AG08395 (cell line): ENCODE data around the gene ETV4.

Experiments used
- DNase-seq: peaks from one replicate; pipeline ENCODE4 v3.0.0; 2012; ENCODE audit warnings: mixed read lengths, low spot score

Gene ETV4

GRCh38 chr17:43572368-43572980 lies 26.3 kb upstream of the ETV4 start:
- no peak for DNase-seq

- peak; percentile 79 for DNase-seq
Measured at GRCh38 chr17:43570518-43570928, 24.4 kb upstream of the ETV4 start.

- DNase-seq = no peak
Measured at GRCh38 chr17:43568506-43569082, 22.5 kb upstream of the ETV4 start.

GRCh38 chr17:43563600-43564594 lies 17.8 kb upstream of the ETV4 start:
- no peak for DNase-seq

- DNase-seq = no peak
Measured at GRCh38 chr17:43562679-43563599, 16.8 kb upstream of the ETV4 start.

- no peak for DNase-seq
Measured at GRCh38 chr17:43560461-43561427, 14.6 kb upstream of the ETV4 start.

- no peak for DNase-seq
Measured at GRCh38 chr17:43559161-43559816, 13.1 kb upstream of the ETV4 start.

GRCh38 chr17:43558805-43559160 lies 12.6 kb upstream of the ETV4 start:
- no peak for DNase-seq

GRCh38 chr17:43556292-43556691 lies 10.2 kb upstream of the ETV4 start:
- peak; percentile 96 for DNase-seq

GRCh38 chr17:43554857-43555256 lies 8.7 kb upstream of the ETV4 start:
- no peak for DNase-seq

GRCh38 chr17:43553573-43553972 lies 7.4 kb upstream of the ETV4 start:
- DNase-seq = no peak

GRCh38 chr17:43552229-43552837 lies 6.2 kb upstream of the ETV4 start:
- DNase-seq = no peak

- DNase-seq = no peak
Measured at GRCh38 chr17:43550754-43551153, 4.6 kb upstream of the ETV4 start.

GRCh38 chr17:43549496-43549895 lies 3.4 kb upstream of the ETV4 start:
- DNase-seq = no peak

GRCh38 chr17:43548689-43549379 lies 2.7 kb upstream of the ETV4 start:
- no peak for DNase-seq

- no peak for DNase-seq
Measured at GRCh38 chr17:43547659-43548256, 1.6 kb upstream of the ETV4 start.

- DNase-seq = no peak
Measured at GRCh38 chr17:43547189-43547550, 1.0 kb upstream of the ETV4 start.

GRCh38 chr17:43545383-43545632 lies 832 bp downstream of the ETV4 start:
- DNase-seq = peak; percentile 40
